Stimulated activated CD4-positive, alpha-beta T cell treated with anti-CD3 and anti-CD28 coated beads, Interleukin-15, amount 100 ng/mL, for 48 hours (primary cell): ENCODE results near the gene EVX1.

ENCODE experiments used
- DNase-seq, 2 donors: peaks; one replicate each; pipeline ENCODE4 v3.0.0-alpha.2; 2020; ENCODE audit warnings: low read depth in 2 of 2

EVX1 gene

DNA sequence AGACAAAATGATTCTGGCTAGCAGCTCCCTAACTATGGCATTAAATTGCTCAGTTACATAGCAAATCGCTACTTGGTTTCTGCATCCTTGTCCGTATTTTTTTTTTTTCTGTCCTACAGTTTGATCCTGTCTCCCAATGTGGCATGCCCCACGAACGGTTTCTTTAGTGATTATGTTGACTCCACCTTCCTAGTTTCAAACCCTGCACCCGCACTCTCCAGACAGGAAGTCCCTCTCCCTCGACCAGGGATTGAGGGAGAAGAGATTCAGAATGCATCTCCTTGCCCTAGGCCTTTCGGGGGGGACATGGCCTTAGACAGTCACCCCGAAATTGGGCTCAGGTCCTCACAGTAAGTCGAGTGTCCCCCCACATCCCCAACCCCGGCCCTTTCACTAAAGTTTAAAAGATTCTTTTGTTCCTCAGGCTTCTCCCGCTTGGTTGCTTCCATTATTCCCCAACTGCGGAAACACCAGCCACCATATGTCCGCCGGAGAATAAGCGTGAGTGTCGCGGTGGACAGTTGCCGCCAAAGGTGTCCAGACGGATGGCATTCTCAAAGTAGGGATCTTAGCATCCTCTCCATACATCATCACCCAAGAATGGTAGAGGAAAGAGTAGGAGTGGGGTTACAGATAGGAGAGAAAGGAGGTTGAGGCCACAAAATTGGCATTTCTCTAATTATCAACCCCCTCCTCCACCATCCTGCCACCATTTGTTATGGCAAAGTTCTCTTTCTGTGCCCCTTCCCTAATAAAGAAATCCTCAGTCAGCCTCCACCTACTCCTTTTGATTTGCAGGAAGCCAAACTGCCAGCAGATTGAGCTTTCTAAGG lies 7.3 kb downstream of the EVX1 start:
- DNase-seq, result no peak

DNA sequence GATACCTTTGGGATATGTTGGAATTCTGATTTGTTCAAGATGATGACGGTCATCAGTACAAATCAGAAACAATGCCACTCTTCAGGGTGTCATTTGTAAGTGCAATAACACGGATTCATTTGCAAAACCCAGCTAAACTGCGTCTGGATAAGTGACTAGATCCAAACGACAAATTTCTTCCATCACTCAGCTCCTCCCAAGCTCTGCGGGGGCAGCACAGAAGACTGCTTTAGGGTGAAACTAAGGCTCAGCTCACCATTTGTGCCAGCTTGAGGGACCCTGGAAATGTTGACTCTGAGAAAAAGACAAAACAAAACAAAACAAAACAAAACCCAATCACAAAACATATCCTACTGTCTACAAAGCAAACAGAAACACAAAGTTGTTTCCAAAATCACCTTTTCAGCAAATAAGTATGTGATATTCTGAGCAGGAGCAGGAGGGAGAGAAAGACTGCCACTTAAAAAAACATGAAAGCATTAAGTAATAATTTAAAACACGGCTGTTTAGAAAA lies 8.0 kb downstream of the EVX1 start:
- no peak for DNase-seq

DNA sequence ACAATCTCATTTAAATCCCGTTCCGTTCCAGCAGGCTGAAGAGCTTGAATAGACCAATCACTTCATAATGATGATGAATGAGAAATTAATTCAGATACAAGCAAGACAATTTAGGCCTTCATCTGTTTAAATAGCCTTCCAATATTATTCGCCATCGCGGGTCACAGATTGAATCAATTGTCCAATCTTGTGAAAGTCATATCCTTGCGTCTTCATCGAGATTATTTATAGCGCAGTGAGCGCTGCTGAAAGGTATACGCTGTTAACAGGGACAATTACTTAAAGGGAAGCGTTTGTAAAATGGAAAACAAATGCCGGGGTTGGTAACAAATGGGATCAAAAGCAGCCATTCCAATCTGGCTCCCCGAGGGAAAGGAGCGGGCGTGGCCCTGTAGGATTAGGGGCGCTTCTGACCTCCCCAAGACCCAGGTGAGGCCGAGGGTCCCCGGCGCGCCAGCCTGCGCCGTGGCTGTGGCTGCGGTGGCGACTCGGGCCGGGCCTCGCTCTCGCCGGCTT lies 8.6 kb downstream of the EVX1 start:
- no peak for DNase-seq

DNA sequence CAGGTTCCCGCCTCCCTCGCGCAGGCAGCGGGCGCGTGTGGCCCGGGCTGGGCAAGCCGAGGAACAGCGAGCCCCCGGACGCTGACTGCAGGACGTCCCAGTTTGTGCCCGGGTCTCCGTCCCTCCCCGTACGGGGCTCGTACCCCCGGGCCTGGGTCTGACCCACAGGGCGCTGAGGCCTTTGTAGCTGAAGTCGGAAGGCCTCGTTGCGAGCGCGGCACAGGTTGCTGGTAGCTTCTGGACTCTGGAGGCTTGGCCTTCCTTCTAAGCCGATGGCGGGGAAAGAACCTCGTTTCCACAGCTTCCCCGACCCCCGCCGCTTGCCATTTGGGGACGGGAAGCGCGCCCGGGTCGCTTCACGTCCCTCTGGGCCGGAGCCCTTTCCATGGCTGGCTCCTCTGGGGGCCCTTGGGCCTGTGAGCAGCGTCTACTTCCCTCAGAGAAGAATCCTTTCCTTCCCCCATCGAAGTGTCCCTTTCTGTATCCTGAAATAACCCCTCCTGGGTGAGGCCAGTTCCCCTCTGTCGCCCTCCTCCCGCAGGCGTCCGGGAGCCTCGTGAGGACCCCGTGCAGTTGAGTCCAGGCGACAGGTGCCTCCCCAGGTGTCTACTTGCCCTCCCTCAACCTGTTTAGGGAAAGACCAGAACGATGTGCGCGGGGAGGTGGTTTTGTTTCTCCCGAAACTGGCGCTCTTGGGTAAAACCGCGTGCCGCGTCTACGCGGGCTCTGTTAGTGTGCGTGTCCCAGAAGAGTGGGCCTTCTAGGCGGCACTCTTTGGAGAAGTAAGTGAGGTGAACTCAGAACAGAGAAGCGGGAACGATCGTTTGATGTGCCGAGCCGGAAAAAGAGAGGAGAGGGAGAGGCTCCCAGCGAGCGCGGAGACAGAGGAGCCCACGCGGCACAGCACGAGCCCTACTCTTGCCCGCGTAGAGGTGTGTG lies 9.3 kb downstream of the EVX1 start:
- DNase-seq, result no peak

DNA sequence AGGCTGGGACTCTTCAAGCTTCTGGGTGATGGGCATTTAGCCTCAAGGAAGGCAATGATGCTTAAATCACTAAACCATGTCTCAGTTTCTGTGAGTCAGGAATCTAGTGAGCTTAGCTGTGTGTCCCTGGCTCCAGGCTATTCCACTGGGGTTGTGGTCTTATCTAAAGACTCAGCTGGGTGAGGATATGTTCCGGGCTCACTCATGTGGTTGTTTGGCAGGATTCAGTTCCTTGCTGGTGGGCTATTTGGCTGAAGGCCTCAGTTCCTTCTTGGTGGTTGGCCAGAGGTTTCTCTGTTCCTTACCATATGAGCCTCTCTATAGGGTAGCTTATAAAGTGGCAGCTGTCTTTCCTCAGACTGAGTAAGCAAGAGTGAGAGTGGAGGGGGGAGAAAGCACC lies 12.0 kb downstream of the EVX1 start:
- no peak for DNase-seq

DNA sequence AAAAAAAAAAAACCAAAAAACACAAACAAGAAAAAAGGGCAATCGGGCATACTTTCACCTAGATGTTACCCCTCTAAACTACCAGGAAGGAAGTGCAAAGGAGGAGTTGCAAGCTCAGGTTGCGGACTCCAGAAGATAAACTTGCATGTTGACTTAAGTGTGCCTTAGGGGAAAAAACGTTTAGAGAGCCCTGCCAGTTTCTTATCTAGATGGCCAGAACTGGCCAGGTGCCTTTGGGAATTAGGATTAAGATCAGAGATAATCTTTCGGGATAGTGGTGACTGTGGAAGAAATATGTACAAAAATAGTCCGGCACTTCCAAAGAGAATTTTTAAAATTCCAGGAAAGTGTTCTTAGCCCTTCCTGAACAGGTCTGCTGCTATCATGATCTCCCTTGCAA lies 17.6 kb downstream of the EVX1 start:
- no peak for DNase-seq

DNA sequence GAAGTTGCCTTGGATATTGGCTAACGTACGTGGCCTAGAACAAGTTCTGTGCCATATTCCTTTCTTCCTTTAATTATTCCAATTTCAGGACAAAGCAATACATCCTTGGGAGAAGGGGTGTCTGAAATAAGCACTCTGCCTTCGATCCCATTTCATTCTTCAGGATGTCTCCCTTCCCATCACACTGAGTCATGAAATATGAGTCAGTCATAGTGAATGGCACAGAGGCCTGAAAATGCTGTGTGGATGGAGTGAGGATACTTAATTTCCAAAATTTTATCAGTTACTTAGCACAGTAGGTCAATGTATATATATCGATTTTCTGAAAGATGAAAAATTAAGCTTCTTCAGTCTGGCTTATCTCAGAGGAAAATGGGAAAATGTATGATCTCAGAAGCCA lies 19.5 kb downstream of the EVX1 start:
- DNase-seq, result no peak

DNA sequence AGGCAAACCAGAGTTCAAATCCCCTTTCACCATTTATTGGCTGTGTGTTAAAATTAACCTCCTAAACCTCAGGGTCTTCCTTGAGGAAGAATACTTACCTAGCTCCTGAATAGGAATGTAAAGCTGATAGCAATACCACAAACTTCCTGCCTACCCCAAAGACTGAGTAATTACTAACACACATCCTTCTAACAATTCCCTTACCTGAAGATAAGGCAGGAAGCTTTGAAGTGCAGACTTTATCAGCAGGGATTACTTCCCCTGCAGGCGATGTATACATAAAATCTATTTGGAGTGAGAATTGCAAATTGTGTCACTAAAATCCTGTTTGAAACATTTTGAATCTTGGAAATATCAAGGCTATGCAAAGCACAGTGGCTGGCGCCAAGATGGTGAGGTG lies 21.2 kb downstream of the EVX1 start:
- no peak for DNase-seq

DNA sequence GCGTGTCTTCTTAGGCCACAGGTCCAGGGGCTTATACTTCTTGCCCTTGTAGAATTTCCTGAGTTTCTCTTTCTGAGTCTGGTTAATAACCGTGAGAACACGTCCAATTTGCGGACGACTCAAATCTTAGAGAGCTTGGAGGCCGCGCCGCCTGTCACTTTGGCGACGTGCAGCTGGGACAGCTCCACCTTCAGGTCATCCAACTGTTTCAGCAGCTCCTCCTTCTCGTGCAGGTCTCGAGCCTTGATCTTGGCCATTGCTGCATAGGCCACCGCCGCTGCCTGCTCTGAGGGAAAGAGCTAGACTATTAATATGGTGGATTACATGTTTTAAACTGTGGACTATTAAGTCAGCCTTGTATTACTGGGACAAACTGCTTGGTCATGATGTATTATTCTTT lies 26.9 kb downstream of the EVX1 start:
- DNase-seq, result no peak

DNA sequence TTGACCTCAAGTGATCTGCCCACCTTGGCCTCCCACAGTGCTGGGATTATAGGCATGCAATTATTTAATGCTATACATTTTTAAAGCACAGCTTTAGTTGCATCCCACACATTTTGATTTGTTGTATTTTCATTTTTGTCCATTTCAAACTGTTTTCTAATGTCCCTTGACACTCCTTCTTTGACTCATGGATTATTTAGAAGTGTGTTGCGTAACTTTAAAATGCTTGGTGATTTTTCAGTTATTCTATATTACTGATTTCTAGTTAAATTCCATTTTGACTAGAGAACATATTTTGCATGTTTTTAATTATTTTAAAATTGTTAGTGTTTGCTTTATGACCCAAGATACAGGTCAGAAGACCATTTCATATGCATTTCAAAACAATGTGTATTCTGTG lies 28.8 kb downstream of the EVX1 start:
- DNase-seq, result no peak

DNA sequence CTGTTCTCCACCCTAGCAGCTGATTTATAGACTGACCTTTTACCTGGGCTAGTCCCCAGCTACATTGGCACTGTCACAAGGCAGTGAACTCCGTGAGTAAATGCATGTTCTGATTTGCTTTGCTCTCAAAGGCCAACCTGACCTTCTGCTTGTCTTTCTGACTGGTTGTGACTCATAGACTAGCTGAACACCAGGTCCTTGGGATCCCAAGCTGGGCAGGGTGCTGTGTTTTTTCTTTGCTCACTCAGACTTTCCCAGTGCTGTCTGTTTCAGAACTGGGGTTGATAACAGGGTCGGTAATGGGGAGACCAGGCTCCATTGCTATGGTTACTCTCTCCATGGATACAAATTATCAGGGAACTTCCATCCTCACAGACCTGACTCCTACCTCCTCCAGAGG lies 35.0 kb downstream of the EVX1 start:
- DNase-seq, result no peak

DNA sequence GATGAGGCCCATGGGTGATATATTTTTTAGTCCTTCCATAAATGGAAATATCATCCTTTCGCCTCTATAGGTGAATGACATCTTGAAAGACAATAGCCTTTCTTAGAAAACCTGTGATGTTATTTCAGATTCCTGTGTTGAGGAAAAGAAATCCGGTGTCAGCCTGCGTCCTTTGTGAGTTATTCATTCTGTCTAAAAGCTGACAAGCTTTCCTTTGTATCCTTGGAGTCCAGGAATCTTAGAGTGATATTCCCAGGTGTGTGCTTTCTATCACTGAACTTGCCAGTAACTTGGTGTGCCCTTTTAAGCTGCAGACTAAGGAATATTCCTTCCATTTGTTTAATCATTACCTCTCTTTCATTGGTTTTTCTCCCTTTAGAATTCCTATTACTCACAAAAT lies 41.0 kb downstream of the EVX1 start:
- DNase-seq, result no peak

DNA sequence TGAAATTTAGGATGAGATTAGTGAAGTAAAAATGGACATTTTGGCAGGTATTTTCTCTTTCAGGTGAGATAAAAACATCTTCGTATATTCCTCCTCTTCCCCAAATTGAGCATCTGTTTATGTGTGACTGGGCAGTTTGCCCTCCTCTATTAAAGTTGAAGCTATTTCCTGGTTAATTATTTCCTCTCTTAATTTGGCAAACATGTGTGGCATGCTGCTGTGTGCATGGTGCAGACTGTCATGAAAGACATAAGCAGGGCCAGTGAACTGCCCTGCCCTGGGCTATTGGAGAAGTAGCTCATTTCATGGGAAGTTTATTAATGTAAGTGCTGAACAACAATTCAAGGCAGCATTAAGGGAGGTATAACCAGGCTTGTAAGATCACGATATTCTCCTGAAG lies 52.6 kb downstream of the EVX1 start:
- DNase-seq, result no peak

DNA sequence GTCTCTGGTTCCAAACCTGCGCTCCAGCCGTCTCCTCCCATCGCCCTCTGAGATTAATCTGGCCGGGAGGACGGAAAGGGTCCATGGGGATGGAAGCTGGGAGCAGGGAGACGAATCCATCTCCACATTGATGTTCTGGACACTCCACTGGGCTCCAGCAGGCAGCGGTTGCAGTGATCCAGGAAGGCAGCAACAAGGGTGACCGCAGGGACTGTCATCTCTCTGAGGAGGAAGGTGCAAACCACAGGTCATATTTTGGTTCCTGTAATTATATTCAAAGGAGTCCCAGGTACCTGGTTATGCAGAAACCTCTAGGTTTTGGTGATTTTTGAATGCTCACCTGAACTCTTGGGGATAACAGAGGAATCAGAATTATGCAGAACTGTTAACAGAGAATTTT lies 54.8 kb downstream of the EVX1 start:
- DNase-seq, result no peak
